HG03558 (cell line): ENCODE results near the gene C6orf89.
A peak's percentile ranks its signal among the peaks of the same experiment; 100 is the strongest.
"Not testable (repeated sequence)": the region's sequence is repeated elsewhere in the genome, so short reads cannot be mapped to it uniquely, and the experiment has no call there.

Experiments
- ATAC-seq: cut with Tn5 transposase; IDR thresholded peaks from one replicate; pipeline ENCODE4 v1.9.1; 2021; ENCODE audit warnings: moderate number of reproducible peaks; ENCODE audit not compliant: unreplicated experiment; ENCODE audit errors: extremely low read depth

C6orf89 gene

DNA sequence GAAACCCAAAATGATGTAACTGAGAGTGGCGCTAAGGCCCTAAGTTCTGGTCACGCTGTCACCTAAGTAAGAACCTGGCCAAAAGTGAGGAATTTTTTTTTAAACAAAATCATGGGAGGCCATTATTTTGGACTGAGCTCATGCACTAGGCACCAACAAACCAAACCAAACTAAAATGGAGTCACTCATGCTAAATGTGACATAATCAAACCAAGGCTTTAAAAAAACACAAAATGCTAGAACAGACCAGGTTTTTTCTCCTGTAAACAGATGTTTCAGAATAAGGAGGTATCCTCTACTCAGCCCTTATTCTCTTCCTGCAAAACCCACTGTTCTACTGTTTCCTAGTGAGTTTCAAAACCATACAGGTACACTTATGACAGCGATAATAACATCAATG, 1.1 kb upstream of the C6orf89 start:
- ATAC-seq: no peak

DNA sequence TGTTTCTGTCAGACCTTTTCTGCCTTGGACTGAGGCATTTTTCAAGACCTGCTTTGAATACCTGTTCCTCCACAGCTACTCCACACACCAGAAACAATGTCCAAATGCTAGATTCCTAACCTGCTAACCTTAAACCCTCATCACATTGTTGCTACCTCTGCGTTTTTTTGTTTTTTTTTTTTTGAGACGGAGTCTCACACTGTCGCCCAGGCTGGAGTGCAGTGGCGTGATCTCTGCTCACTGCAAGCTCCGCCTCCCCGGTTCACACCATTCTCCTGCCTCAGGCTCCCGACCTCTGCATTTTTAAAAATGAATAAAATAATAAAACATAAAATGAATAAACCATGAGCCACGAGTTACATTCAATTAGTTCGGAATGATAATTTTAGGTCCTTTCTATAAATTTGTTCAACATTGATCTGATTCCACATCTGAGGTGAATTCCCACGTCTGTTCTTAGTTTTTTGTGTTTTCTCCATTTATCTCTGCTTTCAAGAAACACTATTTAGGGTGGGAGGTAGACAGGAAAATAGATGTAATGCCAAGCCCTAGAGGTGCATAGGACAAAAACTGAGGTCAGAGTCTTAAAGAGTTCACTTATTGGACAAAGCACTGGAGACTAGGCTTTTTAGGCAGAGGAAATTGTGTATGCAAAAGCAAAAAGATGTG, 1.3 kb downstream of the C6orf89 start:
- ATAC-seq: no peak

DNA sequence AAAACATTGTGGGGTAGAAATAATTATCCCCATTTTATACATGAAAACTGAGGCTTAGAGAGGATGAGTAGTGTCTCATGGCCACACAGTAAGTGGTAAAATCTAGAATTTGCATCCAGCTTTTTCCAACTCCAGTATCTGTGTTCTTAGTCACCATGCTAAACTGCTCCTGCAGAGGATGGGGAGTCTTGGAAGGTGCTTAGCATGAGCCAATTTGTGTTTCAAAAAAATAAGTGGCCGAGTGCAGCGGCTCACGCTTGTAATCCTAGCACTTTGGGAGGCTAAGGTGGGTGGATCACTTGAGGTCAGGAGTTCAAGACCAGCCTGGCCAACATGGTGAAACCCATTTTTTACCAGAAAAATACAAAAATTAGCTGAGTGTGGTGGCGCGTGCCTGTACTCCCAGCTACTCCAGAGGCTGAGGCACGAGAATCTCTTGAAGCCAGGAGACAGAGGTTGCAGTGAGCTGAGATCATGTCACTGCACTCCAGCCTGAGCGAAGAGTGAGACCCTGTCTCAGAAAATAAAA, 2.4 kb downstream of the C6orf89 start:
- no peak for ATAC-seq

GRCh38 chr6:36888654-36889481, 3.1 kb downstream of the C6orf89 start:
- no peak for ATAC-seq

DNA sequence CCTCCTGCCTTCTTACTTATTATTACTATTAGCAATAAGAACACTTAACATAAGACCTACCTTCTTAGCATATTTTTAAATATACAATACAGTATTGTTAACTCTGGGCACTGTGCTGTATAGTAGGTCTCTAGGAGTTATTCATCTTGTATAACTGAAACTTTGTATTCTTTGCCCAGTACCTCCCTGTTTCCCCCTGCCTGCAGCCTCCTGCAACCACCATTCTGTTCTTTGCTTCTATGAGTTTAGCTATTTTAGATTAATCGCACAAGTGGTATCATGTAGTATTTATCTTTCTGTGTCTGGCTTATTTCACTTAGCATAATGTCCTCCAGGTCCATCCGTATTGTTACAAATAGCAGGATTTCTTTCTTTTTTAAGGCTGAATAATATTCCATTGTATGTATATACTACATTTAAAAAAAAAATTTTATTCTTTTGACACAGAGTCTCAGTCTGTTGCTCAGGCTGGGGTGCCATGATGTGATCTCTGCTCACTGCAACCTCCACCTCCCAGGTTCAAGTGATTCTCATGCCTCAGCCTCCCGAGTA, 4.4 kb downstream of the C6orf89 start:
- ATAC-seq: no peak

DNA sequence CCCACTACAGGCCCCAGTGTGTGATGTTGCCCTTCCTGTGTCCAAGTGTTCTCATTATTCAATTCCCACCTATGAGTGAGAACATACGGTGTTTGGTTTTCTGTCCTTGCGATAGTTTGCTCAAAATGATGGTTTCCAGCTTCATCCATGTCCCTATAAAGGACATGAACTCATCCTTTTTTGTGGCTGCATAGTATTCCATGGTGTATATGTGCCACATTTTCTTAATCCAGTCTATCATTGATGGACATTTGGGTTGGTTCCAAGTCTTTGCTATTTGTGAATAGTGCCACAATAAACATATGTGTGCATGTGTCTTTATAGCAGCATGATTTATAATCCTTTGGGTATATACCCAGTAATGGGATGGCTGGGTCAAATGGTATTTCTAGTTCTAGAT, 5.4 kb downstream of the C6orf89 start:
- not testable (repeated sequence) for ATAC-seq

DNA sequence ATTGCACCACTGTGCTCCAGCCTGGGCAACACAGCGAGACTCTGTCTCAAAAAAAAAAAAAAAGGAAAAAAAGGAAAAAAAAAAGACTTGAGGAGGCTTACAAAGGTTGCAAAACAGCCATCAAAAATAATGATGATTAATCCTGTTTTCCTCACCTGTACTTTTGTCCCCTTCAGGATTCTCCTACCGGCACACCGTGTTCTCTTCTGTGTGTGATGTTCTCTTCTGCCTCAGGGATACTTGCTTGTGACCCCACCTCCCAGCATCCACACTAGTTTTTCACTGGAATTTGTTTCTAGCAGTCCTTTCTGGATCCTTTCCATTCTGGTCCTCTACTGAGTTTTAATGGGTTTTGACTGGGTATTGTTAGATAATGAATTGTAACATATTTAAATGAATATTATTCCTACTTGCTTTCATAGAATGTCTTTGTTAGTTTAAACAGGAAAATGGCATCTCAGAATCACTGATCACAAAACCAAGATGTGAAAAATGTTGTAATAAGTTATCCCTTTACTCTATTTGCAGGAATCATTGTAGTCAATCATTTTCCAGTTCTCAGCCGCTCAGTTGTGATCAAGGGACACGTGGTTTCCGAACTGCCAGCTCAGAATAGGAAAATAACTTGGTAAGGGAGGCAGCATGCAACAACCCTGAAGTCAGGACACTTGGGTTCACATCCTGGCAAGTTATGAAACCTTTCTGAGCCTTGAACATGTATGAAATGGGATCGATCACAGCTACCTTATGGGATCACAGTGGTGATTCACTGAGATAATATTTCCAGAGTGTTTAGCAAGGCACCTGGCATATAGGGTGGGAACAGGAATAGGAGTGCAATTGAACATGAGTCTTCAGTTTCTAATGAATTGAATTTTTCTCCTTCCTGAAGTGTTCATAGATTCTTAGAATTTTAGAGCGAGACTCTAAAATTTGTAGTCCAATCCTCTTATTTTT, 8.5 kb downstream of the C6orf89 start:
- no peak for ATAC-seq

DNA sequence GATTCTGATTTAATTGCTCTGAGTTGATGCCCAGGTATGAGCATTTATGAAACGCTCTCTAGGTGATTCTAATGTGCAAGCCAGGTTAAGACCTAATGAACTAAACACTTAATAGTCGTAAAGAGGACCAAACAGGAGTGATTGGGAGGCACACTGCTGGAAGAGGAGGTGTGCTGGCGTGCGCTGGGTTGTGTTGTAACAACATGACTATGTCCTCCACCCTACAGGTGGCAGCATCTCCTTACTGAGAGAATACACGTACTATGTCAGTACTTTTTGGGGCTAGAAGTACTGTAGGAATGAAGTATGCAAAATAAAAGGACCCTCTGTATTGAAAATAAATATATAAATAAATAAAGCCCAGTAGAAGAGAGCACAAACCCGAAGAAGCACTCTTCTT, 11.9 kb downstream of the C6orf89 start:
- ATAC-seq: no peak

- no peak for ATAC-seq
Measured at GRCh38 chr6:36904114-36904513, 18.4 kb downstream of the C6orf89 start.

- ATAC-seq: no peak
Measured at GRCh38 chr6:36904851-36905393, 19.2 kb downstream of the C6orf89 start.

DNA sequence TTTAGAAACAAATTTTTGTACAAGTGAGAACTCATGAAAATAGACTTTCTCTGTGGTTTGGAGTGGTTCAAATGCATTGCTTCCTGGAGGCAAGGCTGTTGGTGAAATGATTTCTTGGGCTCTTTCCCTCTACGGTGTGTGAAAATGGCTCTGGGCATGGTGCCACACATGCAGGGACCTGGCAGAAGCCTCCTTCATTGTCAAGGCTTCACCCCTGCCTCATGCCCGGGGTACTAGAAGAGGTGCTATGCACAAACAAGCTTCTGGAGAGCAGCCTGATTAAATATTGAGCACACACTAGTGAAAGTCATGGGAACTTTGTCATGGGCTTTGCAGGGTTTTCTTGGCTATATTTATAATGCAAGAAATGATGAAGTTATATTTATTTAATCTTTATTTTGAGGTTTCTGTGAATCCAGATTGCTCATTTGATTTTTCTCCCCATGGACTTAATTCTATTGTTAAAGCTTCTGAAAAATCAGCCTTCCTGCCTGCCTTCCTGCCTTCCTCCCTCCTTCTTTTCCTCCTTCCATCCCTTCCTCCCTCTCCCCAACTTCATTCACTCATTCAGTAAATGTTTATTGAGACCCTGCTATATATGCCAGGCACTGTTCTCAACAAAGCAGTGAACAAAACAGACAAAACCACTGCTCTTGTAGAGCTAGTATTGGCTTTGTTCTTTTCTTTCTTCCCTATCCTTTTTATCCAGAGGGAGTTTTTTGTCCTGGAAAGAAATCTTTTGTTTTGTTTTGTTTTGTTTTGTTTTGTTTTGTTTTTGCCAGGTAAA, 21.0 kb downstream of the C6orf89 start:
- no peak for ATAC-seq

DNA sequence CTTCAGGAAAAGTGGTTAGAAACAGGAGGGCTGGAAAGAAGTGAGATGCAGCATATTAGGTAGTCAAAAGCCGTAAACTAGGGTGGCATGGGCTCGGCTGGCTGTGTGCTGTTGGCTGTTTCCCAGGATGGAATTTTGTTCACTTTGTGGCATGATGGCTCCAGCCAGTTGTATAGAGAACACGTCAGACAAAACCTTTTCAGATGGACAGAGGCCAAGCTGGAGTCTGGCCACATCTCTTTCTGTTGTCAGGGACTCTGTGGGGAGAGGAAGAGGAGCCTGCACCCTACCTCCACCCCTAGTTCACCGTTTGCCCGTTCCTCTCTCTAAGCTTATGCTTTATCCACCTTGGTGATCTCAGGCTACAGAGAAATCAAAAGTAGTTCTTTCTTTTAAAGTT, 22.0 kb downstream of the C6orf89 start:
- no peak for ATAC-seq

DNA sequence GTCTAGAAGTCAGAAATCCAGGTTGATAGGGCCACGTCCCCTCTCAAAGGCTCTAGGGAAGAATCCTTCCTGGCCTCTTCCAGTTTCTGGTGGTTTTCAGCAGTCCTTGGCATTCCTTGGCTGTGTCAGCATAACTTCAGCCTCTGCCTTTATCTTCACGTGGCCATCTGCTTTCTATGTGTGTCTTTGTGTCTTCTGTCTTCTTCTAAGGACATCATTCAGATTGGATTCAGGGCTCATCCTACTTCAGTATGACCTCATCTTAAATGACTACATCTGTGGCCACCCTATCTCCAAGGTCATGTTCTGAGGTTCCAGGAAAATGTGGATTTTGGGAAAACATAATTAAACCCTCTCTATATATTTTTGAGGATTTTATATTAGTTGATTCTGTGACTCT, 23.0 kb downstream of the C6orf89 start:
- ATAC-seq: no peak

DNA sequence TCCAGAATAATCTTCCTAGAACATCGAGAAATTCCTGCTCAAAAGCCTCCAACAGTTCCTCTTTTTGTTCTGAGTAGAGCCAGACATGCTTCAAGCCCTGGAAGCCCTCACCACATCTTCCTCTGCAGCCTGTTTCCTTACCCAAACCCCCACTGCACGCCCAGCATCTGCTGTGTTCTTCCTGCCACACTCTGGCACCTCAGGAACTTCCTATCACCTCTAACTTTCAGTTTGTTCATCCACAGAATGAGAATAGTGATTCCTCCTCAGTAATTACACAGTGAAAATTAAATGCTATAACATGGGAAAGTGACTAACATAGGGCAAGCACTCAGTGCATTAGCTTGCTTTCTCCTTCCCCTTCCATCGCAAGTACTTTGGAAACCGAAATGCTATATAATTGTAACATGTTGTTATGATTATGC, 26.3 kb downstream of the C6orf89 start:
- ATAC-seq: no peak

DNA sequence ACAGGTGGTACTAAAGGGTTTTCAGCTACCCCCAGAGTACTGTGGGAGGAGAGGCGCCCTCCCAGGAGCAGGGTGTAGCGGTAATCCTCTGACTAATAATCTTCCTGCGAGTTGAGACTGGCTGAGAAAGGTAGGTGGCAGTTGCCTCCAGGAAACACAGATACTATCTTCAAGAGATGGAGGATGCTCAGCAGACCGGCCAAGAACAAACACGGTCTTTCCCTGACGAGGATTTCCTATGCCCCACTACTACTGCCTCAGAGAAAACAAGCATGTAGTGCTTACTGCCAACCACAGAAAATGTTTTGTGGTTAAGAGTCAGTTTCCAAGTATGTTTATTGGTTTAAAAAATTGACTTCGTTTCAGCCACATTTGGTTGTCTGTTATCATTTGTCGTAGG, 26.8 kb downstream of the C6orf89 start:
- peak; percentile 73 for ATAC-seq

- ATAC-seq: no peak
Measured at GRCh38 chr6:36913082-36913481, 27.3 kb downstream of the C6orf89 start.

DNA sequence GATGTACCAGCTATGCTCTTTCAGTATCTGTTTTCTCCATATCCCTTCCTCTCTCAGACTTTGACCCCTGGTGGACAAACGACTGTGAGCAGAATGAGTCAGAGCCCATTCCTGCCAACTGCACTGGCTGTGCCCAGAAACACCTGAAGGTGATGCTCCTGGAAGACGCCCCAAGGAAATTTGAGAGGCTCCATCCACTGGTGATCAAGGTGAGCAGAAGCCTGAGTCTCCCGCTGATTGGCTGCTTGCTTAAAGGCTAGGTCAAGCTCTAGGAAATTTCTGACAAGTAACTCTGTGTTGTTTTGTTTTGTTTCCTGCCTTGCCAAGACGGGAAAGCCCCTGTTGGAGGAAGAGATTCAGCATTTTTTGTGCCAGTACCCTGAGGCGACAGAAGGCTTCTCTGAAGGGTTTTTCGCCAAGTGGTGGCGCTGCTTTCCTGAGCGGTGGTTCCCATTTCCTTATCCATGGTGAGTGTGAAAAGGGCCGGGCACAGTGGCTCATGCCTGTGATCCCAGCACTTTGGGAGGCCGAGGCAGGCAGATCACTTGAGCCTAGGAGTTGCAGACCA, 28.6 kb downstream of the C6orf89 start:
- no peak for ATAC-seq

DNA sequence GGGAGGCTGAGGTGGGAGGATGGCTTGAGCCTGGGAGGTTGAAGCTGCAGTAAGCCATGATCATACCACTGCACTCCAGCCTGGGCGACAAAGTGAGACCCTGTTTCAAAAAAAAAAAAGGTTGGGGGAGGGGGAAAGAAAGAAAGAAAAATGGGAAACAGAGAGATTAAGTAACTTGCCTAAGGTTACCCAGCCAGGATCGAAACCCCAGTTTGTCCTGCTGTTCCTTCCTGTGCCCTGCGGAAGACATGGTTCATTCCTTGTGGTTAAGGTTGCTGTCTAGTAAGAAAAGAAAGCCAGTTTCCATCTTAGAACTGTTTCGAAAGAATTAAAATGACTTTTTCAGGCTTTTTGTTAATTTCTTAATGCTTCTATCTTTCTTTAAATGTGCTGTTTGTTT, 29.8 kb downstream of the C6orf89 start:
- ATAC-seq: no peak

GRCh38 chr6:36916126-36916525, 30.4 kb downstream of the C6orf89 start:
- ATAC-seq: no peak
